Measurements from ENCODE around the gene ZNF254. TPM values are rescaled to one million over a fixed set of nuclear protein-coding genes. Genes with fewer than 3 reads are reported as not detected.

The ZNF254 gene
- total and polyA plus RNA-seq, 12 donors: 3.9 to 27.4 (median 15.3) TPM

DNA sequence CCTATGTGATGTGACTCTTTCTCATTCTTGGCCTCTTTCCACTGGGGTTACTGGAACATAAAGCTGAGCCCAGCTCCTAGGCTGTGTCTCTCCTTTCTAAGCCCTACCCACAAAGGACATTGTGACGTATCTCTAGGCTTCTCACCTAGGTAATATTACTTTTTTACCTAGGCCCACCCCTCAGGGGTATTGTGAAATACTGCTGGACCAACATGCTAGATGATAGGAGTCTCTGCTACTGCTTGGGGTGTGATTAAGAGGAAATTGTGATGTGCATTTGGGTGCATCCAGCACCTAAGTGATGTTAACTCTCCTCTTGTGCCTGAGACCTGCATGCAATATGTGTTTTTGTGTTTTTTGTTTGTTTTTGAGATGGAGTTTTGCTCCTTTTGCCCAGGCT lies 22.8 kb upstream of the ZNF254 start:
- no peaks in the 10 kb centered on the region for H3K27me3 ChIP-seq
- H3K4me1 ChIP-seq (replicated peaks in 1 of 2): no peaks in the 10 kb centered on the region
- WGBS, 4 donors: 86 to 100% (median 94%) methylated on average over 1 of the region's 1 CpG
- no peak for DNase-seq
- intact Hi-C loops (cut with DNase I): no loop called here
- peaks cover 0 to 21% of the 10 kb centered on the region in 2 donors for H3K36me3 ChIP-seq (replicated peaks in 1 of 2)
- no peak overlapping the region for H3K4me3 ChIP-seq
- H3K9me3 ChIP-seq (replicated peaks in 1 of 3): no peaks in the 10 kb centered on the region
- H3K27ac ChIP-seq: no peak overlapping the region
- TF ChIP-seq, protein P1, sequence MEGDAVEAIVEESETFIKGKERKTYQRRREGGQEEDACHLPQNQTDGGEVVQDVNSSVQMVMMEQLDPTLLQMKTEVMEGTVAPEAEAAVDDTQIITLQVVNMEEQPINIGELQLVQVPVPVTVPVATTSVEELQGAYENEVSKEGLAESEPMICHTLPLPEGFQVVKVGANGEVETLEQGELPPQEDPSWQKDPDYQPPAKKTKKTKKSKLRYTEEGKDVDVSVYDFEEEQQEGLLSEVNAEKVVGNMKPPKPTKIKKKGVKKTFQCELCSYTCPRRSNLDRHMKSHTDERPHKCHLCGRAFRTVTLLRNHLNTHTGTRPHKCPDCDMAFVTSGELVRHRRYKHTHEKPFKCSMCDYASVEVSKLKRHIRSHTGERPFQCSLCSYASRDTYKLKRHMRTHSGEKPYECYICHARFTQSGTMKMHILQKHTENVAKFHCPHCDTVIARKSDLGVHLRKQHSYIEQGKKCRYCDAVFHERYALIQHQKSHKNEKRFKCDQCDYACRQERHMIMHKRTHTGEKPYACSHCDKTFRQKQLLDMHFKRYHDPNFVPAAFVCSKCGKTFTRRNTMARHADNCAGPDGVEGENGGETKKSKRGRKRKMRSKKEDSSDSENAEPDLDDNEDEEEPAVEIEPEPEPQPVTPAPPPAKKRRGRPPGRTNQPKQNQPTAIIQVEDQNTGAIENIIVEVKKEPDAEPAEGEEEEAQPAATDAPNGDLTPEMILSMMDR (IDR thresholded peaks at IDR 0.05): no peak
- TF ChIP-seq POLR2A (IDR thresholded peaks at IDR 0.05): no peak

DNA sequence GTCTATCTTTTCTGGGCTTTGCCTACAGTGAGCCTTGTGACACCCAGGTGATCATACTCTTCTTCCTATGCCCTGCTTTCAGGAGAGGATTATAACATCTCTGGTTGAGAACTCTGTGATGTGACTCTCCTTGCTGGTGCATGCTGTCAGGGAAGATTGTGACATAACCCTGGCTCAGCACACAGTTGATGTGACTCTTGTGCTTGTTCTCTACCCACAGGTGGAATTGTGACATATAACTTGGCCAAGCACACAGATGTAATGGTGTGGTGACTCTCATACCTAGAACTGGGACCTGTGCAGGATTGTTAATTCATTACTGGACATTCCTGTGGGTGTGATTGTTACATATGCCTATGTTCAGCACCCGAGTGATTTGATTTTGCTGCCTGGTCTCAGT lies 21.7 kb upstream of the ZNF254 start:
- intact Hi-C loops (cut with DNase I): no loop called here
- Histone ChIP-seq H3K27ac (no peak overlapping the region), H3K4me1 (replicated peaks in 1 of 2) (no peaks in the 10 kb centered on the region), H3K36me3 (replicated peaks in 1 of 2) (peaks cover 0 to 16% of the 10 kb centered on the region in 2 donors), H3K27me3 (no peaks in the 10 kb centered on the region), H3K9me3 (replicated peaks in 1 of 3) (no peaks in the 10 kb centered on the region), H3K4me3 (no peak overlapping the region)
- WGBS, 4 donors: 17 to 88% (median 51%) methylated on average over 1 of the region's 1 CpG
- no peak for DNase-seq
- no peak for TF ChIP-seq POLR2A (IDR thresholded peaks at IDR 0.05)
- TF ChIP-seq, protein P1 (IDR thresholded peaks at IDR 0.05): no peak

DNA sequence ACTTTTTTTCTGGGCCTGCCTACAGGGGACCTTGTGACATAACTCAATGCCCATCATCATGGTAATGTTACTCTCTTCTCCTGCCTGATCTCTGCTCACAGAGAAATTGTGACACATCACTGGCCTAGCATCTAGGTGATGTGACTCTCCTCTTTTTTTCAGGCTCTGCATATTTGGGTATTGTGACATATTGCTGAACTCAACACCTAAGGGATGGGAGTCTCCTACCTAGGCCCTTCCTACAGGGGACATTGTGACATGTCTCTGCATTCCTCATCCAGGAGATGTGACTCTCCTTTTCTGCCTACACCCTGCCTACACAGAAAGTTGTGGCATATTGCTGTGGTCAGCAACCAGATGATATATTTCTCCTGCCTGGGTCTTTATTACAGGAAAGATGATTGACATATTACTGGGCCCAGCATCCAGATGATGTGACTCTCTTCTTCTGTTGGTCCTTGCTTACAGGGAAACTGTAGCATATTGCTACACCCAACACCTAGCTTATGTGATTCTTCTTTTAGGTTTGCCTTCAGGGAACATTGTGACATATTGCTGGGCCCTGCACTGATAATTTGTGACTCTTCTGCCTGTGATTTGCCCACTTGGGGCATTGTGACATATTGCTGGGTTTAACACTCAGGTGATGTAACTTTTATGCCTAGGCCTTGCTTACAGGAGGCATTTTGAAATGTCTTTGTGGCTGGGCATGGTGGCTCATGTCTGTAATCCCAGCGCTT lies 21.0 kb upstream of the ZNF254 start:
- Histone ChIP-seq H3K27ac (no peak overlapping the region), H3K27me3 (no peaks in the 10 kb centered on the region), H3K4me3 (no peak overlapping the region), H3K9me3 (replicated peaks in 1 of 3) (no peaks in the 10 kb centered on the region), H3K36me3 (replicated peaks in 1 of 2) (peaks cover 0 to 8% of the 10 kb centered on the region in 2 donors), H3K4me1 (replicated peaks in 1 of 2) (no peaks in the 10 kb centered on the region)
- intact Hi-C loops (cut with DNase I): no loop called here
- TF ChIP-seq, protein P1 (IDR thresholded peaks at IDR 0.05): no peak
- no peak for TF ChIP-seq POLR2A (IDR thresholded peaks at IDR 0.05)
- DNase-seq: no peak
- 86 to 100% (median 96%) methylated on average over 1 of the region's 1 CpG for WGBS, 4 donors

DNA sequence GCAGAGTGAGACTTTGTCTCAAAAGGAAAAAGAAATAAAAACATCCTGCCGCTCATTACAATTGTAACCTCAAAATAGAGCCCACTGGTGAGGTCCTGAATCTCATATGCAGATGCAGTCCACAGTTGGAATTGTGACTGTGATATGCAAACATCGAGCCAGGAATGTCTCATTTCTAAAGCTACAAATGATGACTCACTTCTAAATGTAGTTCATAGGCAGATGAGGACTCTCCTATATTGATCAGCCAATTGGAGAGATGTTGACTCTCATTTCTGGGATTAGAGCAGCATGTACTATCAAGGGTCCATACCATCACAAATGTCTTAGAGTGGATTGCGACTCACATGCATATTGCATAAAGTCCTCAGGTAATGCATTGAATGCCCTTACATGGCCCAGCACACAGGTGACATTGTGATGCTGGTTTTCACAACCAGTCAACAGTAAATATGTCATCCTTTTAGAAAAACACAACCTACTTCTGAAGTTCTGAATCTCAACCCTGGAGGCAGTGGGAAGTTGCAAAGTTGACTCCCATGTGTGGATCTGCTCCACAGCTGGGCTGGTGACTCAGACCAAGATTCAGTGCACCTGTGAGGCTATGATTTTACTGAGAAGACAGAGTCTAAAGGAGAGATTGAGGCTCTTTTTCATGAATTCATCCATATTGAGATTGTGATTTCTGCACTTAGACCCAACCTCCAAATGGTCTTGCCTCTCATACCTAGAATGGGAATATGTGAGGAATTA lies 16.9 kb upstream of the ZNF254 start:
- H3K9me3 ChIP-seq (replicated peaks in 1 of 3): no peaks in the 10 kb centered on the region
- no peaks in the 10 kb centered on the region for H3K27me3 ChIP-seq
- TF ChIP-seq, protein P1 (IDR thresholded peaks at IDR 0.05): no peak
- TF ChIP-seq POLR2A (IDR thresholded peaks at IDR 0.05): no peak
- H3K27ac ChIP-seq: no peak overlapping the region
- 92 to 97% (median 96%) methylated on average over 3 of the region's 3 CpGs for WGBS, 4 donors
- DNase-seq: no peak
- peaks cover 0 to 8% of the 10 kb centered on the region in 2 donors for H3K36me3 ChIP-seq (replicated peaks in 1 of 2)
- no peaks in the 10 kb centered on the region for H3K4me1 ChIP-seq (replicated peaks in 1 of 2)
- no peak overlapping the region for H3K4me3 ChIP-seq
- intact Hi-C loops (cut with DNase I): no loop called here
